Esophagus squamous epithelium (tissue), 4 donors: Measurements from ENCODE around the gene SLC12A9.

ENCODE experiments used
- POLR2A ChIP-seq, 4 donors: fragments of 450-650 bp; IDR thresholded peaks; one replicate each; pipeline ENCODE4 v1.6.1; 2017; ENCODE audit warnings: antibody characterized with exemption in 4 of 4, mild to moderate bottlenecking in 4 of 4, moderate library complexity in 3 of 4
- TF ChIP-seq, protein P1 (sequence below), 6 experiments: fragments of 450-650 bp in 4 of 6; fragments of 200-600 bp in 2 of 6; sonication (generic) in 2 of 6; IDR thresholded peaks; one replicate each; pipeline ENCODE4 v1.5.1; 2016 to 2019; ENCODE audit warnings: antibody characterized with exemption in 6 of 6, mild to moderate bottlenecking in 4 of 6, moderate library complexity in 4 of 6

DNA sequence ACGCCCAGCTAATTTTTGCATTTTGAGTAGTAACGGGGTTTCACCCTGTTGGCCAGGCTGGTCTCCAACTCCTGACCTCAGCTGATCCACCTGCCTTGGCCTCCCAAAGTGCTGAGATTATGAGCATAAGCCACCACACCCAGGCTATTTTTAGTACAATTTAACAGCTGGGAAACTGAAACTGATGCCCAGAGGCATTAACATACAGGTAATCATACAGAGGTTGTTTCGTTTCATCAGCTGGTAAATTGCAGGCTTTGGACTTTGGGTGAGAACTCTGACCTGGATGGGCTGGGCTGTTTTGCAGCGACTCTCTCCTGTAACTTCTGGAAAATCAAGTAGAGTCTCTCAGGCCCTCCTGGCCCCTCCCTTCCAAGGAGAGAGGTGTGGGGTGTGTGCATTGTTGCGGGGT is 49.4 kb downstream of the SLC12A9 start:
- no peak for TF ChIP-seq POLR2A (IDR thresholded peaks at IDR 0.05)
- TF ChIP-seq, protein P1, sequence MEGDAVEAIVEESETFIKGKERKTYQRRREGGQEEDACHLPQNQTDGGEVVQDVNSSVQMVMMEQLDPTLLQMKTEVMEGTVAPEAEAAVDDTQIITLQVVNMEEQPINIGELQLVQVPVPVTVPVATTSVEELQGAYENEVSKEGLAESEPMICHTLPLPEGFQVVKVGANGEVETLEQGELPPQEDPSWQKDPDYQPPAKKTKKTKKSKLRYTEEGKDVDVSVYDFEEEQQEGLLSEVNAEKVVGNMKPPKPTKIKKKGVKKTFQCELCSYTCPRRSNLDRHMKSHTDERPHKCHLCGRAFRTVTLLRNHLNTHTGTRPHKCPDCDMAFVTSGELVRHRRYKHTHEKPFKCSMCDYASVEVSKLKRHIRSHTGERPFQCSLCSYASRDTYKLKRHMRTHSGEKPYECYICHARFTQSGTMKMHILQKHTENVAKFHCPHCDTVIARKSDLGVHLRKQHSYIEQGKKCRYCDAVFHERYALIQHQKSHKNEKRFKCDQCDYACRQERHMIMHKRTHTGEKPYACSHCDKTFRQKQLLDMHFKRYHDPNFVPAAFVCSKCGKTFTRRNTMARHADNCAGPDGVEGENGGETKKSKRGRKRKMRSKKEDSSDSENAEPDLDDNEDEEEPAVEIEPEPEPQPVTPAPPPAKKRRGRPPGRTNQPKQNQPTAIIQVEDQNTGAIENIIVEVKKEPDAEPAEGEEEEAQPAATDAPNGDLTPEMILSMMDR (IDR thresholded peaks at IDR 0.05): no peak
